Measurements from ENCODE around the gene NUDT15.

DNA sequence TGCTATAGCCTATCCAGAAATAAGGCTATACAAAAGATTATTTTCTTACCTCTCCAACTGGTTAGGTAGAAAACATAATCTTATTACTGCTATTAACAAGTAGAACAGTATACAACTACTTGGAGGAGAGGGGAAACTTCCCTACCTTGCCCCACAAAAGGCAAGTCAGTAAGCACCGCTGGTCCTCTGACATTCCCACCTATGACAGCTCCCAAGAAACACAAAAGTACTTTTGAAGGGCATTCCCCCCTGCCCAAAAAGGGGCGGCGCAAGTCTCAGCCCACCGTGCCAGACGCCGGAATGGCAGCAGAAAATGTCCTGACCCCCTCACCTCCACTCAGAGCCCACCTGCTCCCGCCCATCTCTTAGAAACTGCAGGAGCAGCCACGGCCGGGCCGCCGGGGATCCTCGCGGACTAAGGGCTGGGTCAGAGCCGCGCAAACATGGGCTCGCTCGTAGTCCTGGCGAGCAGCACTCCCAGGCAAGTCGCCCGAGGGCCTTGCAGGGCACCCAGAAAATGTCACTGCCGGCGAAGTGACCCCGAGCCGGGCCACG lies 36.9 kb upstream of the NUDT15 start:
- TF ChIP-seq GATA2 (IDR thresholded peaks at IDR 0.05; ENCODE audit: low read depth, low read length) (no peak), GATA3 (IDR thresholded peaks at IDR 0.05; ENCODE audit: low read depth, low read length) (no peak)

All from SH-SY5Y (cell line).